HAP-1 (cell line): ENCODE results near the gene SGK2.

Experiments
- DNase-seq, 2 experiments: peaks; one replicate each; pipeline ENCODE4 v3.0.0-alpha.2; 2016 to 2020; ENCODE audit warnings: low spot score in 2 of 2
- H3K27me3 ChIP-seq: fragments of 250-450 bp; sonication (Bioruptor Pico); 2 replicates; pipeline ENCODE4 v1.5.1; 2020; ENCODE audit warnings: low read depth, mild to moderate bottlenecking, moderate library complexity
- H3K36me3 ChIP-seq: fragments of 250-450 bp; sonication (Bioruptor Pico); replicated peaks from 2 replicates; pipeline ENCODE4 v1.5.1; 2020; ENCODE audit warnings: mild to moderate bottlenecking
- H3K4me1 ChIP-seq: fragments of 250-450 bp; sonication (Bioruptor Pico); 2 replicates; pipeline ENCODE4 v1.5.1; 2020; ENCODE audit warnings: mild to moderate bottlenecking
- H3K4me3 ChIP-seq: fragments of 250-450 bp; sonication (Bioruptor Pico); 2 replicates; pipeline ENCODE4 v1.5.1; 2020; ENCODE audit warnings: mild to moderate bottlenecking, moderate library complexity
- H3K9me3 ChIP-seq: fragments of 250-450 bp; sonication (Bioruptor Pico); 2 replicates; pipeline ENCODE4 v1.5.1; 2020; ENCODE audit warnings: mild to moderate bottlenecking, moderate library complexity
- in situ Hi-C: fragments of 300-500 bp; cut with MboI; formaldehyde crosslinking; loops from 3 replicates; pipeline ENCODE4 v1.14.3; 2020; ENCODE audit warnings: low sequenced_read_pairs, inconsistent platforms, mixed read lengths

SGK2 gene

GRCh38 chr20:43530321-43531090, 28.3 kb upstream of the SGK2 start:
- in situ Hi-C loops: loop anchor here (10.0 kb wide), 1 partner anchor 554 kb away; no protein-coding TSS in a partner anchor
- Histone ChIP-seq H3K4me3 (no peak overlapping the region), H3K36me3 (no peaks in the 10 kb centered on the region), H3K27me3 (no peaks in the 10 kb centered on the region; the same call in 1 of the 2 replicates), H3K9me3 (no peaks in the 10 kb centered on the region), H3K4me1 (no peaks in the 10 kb centered on the region)
- no peak for DNase-seq

- no peak overlapping the region for H3K4me3 ChIP-seq
- DNase-seq: no peak
- in situ Hi-C loops: loop anchor here (10.0 kb wide), 1 partner anchor 554 kb away; no protein-coding TSS in a partner anchor
- H3K27me3 ChIP-seq: no peaks in the 10 kb centered on the region; the same call in 1 of the 2 replicates
- no peaks in the 10 kb centered on the region for H3K36me3 ChIP-seq
- no peaks in the 10 kb centered on the region for H3K4me1 ChIP-seq
- H3K9me3 ChIP-seq: no peaks in the 10 kb centered on the region
Observed at GRCh38 chr20:43531091-43531443, 27.8 kb upstream of the SGK2 start.

GRCh38 chr20:43532416-43533055, 26.3 kb upstream of the SGK2 start:
- Histone ChIP-seq H3K4me3 (no peak overlapping the region), H3K9me3 (no peaks in the 10 kb centered on the region), H3K36me3 (no peaks in the 10 kb centered on the region), H3K27me3 (no peaks in the 10 kb centered on the region; the same call in 1 of the 2 replicates), H3K4me1 (no peaks in the 10 kb centered on the region)
- in situ Hi-C loops: loop anchor here (10.0 kb wide), 1 partner anchor 552 kb away; no protein-coding TSS in a partner anchor
- DNase-seq: no peak

- no peak overlapping the region for H3K4me3 ChIP-seq
- no peaks in the 10 kb centered on the region for H3K4me1 ChIP-seq
- in situ Hi-C loops: loop anchor here (10.0 kb wide), 1 partner anchor 552 kb away; no protein-coding TSS in a partner anchor
- no peak for DNase-seq
- no peaks in the 10 kb centered on the region for H3K9me3 ChIP-seq
- no peaks in the 10 kb centered on the region for H3K36me3 ChIP-seq
- no peaks in the 10 kb centered on the region; the same call in 1 of the 2 replicates for H3K27me3 ChIP-seq
Observed at GRCh38 chr20:43533060-43533459, 25.8 kb upstream of the SGK2 start.

GRCh38 chr20:43534016-43534415, 24.8 kb upstream of the SGK2 start:
- in situ Hi-C loops: loop anchor here (10.0 kb wide), 1 partner anchor 551 kb away; no protein-coding TSS in a partner anchor
- Histone ChIP-seq H3K4me1 (no peaks in the 10 kb centered on the region), H3K9me3 (no peaks in the 10 kb centered on the region), H3K27me3 (no peaks in the 10 kb centered on the region; the same call in 1 of the 2 replicates), H3K36me3 (no peaks in the 10 kb centered on the region), H3K4me3 (no peak overlapping the region)
- DNase-seq: no peak

GRCh38 chr20:43534791-43535350, 24.0 kb upstream of the SGK2 start:
- no peaks in the 10 kb centered on the region; the same call in 1 of the 2 replicates for H3K27me3 ChIP-seq
- DNase-seq: no peak
- H3K4me3 ChIP-seq: no peak overlapping the region
- H3K9me3 ChIP-seq: no peaks in the 10 kb centered on the region
- in situ Hi-C loops: loop anchor here (10.0 kb wide), 1 partner anchor 550 kb away; no protein-coding TSS in a partner anchor
- no peaks in the 10 kb centered on the region for H3K36me3 ChIP-seq
- H3K4me1 ChIP-seq: no peaks in the 10 kb centered on the region

- Histone ChIP-seq H3K4me3 (no peak overlapping the region), H3K36me3 (no peaks in the 10 kb centered on the region), H3K9me3 (no peaks in the 10 kb centered on the region), H3K4me1 (no peaks in the 10 kb centered on the region), H3K27me3 (no peaks in the 10 kb centered on the region; the same call in 1 of the 2 replicates)
- DNase-seq: no peak
- in situ Hi-C loops: loop anchor here (10.0 kb wide), 1 partner anchor 549 kb away; no protein-coding TSS in a partner anchor
Observed at GRCh38 chr20:43535370-43536004, 23.3 kb upstream of the SGK2 start.

- in situ Hi-C loops: loop anchor here (10.0 kb wide), 1 partner anchor 549 kb away; no protein-coding TSS in a partner anchor
- no peak for DNase-seq
Observed at GRCh38 chr20:43536041-43536816, 22.6 kb upstream of the SGK2 start.

GRCh38 chr20:43536817-43537440, 21.9 kb upstream of the SGK2 start:
- Histone ChIP-seq H3K9me3 (no peaks in the 10 kb centered on the region), H3K36me3 (no peaks in the 10 kb centered on the region), H3K4me1 (no peaks in the 10 kb centered on the region), H3K4me3 (no peak overlapping the region), H3K27me3 (peaks cover 2% of the 10 kb centered on the region; the same call in 1 of the 2 replicates)
- DNase-seq: no peak
- in situ Hi-C loops: loop anchor here (10.0 kb wide), 1 partner anchor 548 kb away; no protein-coding TSS in a partner anchor

More at GRCh38 chr20:43536041-43536816, 22.6 kb upstream of the SGK2 start:
- Histone ChIP-seq H3K4me3 (no peak overlapping the region), H3K27me3 (no peaks in the 10 kb centered on the region; the same call in 1 of the 2 replicates), H3K36me3 (no peaks in the 10 kb centered on the region), H3K4me1 (no peaks in the 10 kb centered on the region), H3K9me3 (no peaks in the 10 kb centered on the region)

- H3K4me1 ChIP-seq: no peaks in the 10 kb centered on the region
- no peaks in the 10 kb centered on the region for H3K9me3 ChIP-seq
- H3K27me3 ChIP-seq: peaks cover 2% of the 10 kb centered on the region; the same call in 1 of the 2 replicates
- H3K36me3 ChIP-seq: no peaks in the 10 kb centered on the region
- no peak overlapping the region for H3K4me3 ChIP-seq
- DNase-seq: peak; percentile 6 to 75
- in situ Hi-C loops: loop anchor here (10.0 kb wide), 1 partner anchor 547 kb away; no protein-coding TSS in a partner anchor
Observed at GRCh38 chr20:43537921-43538877, 20.6 kb upstream of the SGK2 start.

GRCh38 chr20:43538878-43539700, 19.7 kb upstream of the SGK2 start:
- peaks cover 2% of the 10 kb centered on the region; the same call in 1 of the 2 replicates for H3K27me3 ChIP-seq
- H3K36me3 ChIP-seq: no peaks in the 10 kb centered on the region
- no peaks in the 10 kb centered on the region for H3K4me1 ChIP-seq
- no peak overlapping the region for H3K4me3 ChIP-seq
- H3K9me3 ChIP-seq: no peaks in the 10 kb centered on the region
- in situ Hi-C loops: loop anchor here (10.0 kb wide), 1 partner anchor 546 kb away; no protein-coding TSS in a partner anchor
- DNase-seq: no peak
